BE2C (cell line): Measurements from ENCODE around the gene PRKN.

Experiments
- DNase-seq: peaks from one replicate; pipeline ENCODE4 v3.0.0-alpha.2; 2020
- H3K27me3 ChIP-seq: fragments of 250-450 bp; sonication (Bioruptor Pico); 2 replicates; pipeline ENCODE4 v1.5.1; 2020; ENCODE audit warnings: mild to moderate bottlenecking
- H3K36me3 ChIP-seq: fragments of 250-450 bp; sonication (Bioruptor Pico); 2 replicates; pipeline ENCODE4 v1.5.1; 2020; ENCODE audit warnings: mild to moderate bottlenecking
- H3K4me1 ChIP-seq: fragments of 250-450 bp; sonication (Bioruptor Pico); 2 replicates; pipeline ENCODE4 v1.5.1; 2020
- H3K4me3 ChIP-seq: 2 replicates; pipeline ENCODE4 v1.5.1; 2011; ENCODE audit warnings: low read depth, low read length
- H3K9me3 ChIP-seq: fragments of 250-450 bp; sonication (Bioruptor Pico); 2 replicates; pipeline ENCODE4 v1.5.1; 2020
- CTCF ChIP-seq: IDR thresholded peaks from 2 replicates; pipeline ENCODE4 v1.5.1; 2012; ENCODE audit warnings: mild to moderate bottlenecking, low read depth, low read length

The PRKN gene

DNA sequence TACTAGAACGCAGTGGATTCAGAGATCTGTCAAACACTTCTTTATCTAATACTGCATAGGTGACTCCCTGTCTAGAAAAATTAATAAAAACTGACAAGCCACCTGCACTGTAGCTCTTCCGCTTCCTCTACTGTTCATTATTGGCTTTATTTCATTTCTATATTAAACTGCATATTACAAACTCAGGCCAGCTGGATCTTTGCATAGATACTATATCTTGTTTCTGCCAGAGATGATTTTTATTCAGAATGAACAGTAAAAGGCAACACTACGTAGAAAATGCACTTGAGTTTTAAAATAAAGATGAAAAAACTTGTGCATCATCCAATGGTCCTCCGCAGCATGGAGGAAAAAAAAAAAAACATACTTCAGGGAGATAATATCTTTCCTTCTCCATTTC, 508.3 kb downstream of the PRKN start:
- no peaks in the 10 kb centered on the region for H3K36me3 ChIP-seq
- DNase-seq, result no peak
- TF ChIP-seq CTCF, result no peak
- no peak overlapping the region for H3K4me3 ChIP-seq
- no peaks in the 10 kb centered on the region for H3K9me3 ChIP-seq
- no peaks in the 10 kb centered on the region for H3K27me3 ChIP-seq
- no peaks in the 10 kb centered on the region for H3K4me1 ChIP-seq

DNA sequence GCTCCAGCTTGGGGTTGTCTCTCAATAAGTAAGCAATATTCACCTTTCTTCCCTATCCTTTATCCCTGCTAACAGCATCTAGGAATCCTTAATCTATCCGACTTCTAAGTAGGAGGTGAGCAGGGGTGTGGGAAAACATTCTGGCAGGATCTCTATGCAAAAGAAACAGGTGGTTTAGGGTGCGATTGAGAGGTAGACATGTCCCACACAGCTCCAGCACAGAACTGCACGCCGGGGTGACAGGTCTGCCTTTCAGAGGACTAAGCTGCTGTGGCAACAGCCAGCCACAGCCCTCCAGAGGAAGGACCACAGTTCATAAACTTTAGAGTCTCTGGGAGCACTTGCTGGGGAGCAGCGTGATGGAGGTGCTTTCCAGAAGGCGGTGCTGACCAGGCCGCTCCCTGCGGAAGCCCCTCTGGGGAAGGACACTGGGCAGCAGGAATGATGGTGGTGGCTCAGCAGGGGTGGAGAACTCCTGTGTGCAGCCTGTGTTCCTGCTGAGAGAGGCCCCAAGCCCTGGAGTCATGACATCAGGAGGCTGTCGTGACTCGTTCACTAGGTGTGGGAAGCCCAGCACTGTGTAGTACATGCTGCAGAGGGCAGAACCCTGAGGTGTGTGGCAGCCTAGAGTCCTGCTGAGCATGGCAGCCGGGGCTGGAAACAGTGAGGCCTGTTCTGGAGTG, 509.6 kb downstream of the PRKN start:
- no peaks in the 10 kb centered on the region for H3K27me3 ChIP-seq
- TF ChIP-seq CTCF, result no peak
- H3K4me1 ChIP-seq, result no peaks in the 10 kb centered on the region
- no peak for DNase-seq
- no peaks in the 10 kb centered on the region for H3K36me3 ChIP-seq
- H3K9me3 ChIP-seq, result no peaks in the 10 kb centered on the region
- no peak overlapping the region for H3K4me3 ChIP-seq

- no peak for DNase-seq
- H3K4me1 ChIP-seq, result no peaks in the 10 kb centered on the region
- H3K36me3 ChIP-seq, result no peaks in the 10 kb centered on the region
- no peaks in the 10 kb centered on the region for H3K27me3 ChIP-seq
- no peak overlapping the region for H3K4me3 ChIP-seq
- TF ChIP-seq CTCF, result no peak
- H3K9me3 ChIP-seq, result no peaks in the 10 kb centered on the region
These were observed 510.5 kb downstream of the PRKN start for GRCh38 chr6:162217058-162217457.

DNA sequence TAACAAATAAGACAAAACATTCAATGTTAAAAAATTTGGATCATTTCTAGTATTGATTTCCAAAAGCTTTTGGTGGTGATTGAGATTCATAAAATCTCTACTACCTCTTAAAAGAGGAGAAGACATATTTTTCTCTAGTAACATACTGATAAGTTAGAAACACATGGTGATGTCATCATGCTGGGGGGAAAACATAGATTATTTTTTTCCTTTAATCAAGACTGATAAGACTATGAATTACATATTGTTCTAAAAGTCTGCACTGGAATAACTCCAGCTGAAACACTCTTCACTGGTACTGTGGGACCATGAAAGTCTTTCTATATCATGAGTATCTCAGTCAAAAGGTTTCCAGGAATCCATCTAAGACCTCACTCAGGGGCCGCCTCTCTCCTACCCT, 515.8 kb downstream of the PRKN start:
- Histone ChIP-seq H3K36me3 (no peaks in the 10 kb centered on the region), H3K4me3 (no peak overlapping the region), H3K4me1 (no peaks in the 10 kb centered on the region), H3K27me3 (no peaks in the 10 kb centered on the region), H3K9me3 (no peaks in the 10 kb centered on the region)
- no peak for DNase-seq
- TF ChIP-seq CTCF, result no peak

- Histone ChIP-seq H3K4me1 (no peaks in the 10 kb centered on the region), H3K27me3 (no peaks in the 10 kb centered on the region), H3K4me3 (no peak overlapping the region), H3K9me3 (no peaks in the 10 kb centered on the region), H3K36me3 (no peaks in the 10 kb centered on the region)
- TF ChIP-seq CTCF, result no peak
- no peak for DNase-seq
These were observed 516.5 kb downstream of the PRKN start for GRCh38 chr6:162211022-162211421.

- Histone ChIP-seq H3K4me3 (no peak overlapping the region), H3K36me3 (no peaks in the 10 kb centered on the region), H3K4me1 (no peaks in the 10 kb centered on the region), H3K27me3 (no peaks in the 10 kb centered on the region), H3K9me3 (no peaks in the 10 kb centered on the region)
- no peak for TF ChIP-seq CTCF
- DNase-seq, result no peak
These were observed 524.3 kb downstream of the PRKN start for GRCh38 chr6:162203287-162203686.
